GM12873 (cell line): Measurements from ENCODE around the gene CCDC116.

Experiments
- CTCF ChIP-seq: IDR thresholded peaks from 2 replicates; pipeline ENCODE4 v1.5.1; 2012; ENCODE audit warnings: low read depth, mild to moderate bottlenecking, moderate library complexity, low read length, control low read depth; ENCODE audit not compliant: insufficient read depth; ENCODE audit errors: missing control alignments

Gene CCDC116

GRCh38 chr22:21659864-21660525 lies 27.4 kb downstream of the CCDC116 start:
- TF ChIP-seq CTCF, result no peak

GRCh38 chr22:21660904-21661303 lies 28.3 kb downstream of the CCDC116 start:
- TF ChIP-seq CTCF, result no peak

- TF ChIP-seq CTCF, result no peak
Observed at GRCh38 chr22:21661991-21662390, 29.4 kb downstream of the CCDC116 start.

GRCh38 chr22:21663738-21664137 lies 31.2 kb downstream of the CCDC116 start:
- TF ChIP-seq CTCF, result no peak

GRCh38 chr22:21665047-21665851 lies 32.7 kb downstream of the CCDC116 start:
- no peak for TF ChIP-seq CTCF

GRCh38 chr22:21666786-21667185 lies 34.2 kb downstream of the CCDC116 start:
- no peak for TF ChIP-seq CTCF

- TF ChIP-seq CTCF, result no peak
Observed at GRCh38 chr22:21669026-21669425, 36.5 kb downstream of the CCDC116 start.
